Fibroblast of skin of scalp (primary cell): ENCODE data around the gene SGK2.
"Not testable (repeated sequence)": the region's sequence is repeated elsewhere in the genome, so short reads cannot be mapped to it uniquely, and the experiment has no call there.

Experiments used
- DNase-seq: peaks from one replicate; pipeline ENCODE4 v3.0.0-alpha.2; 2013

Gene SGK2

GRCh38 chr20:43603124-43603523 is 44.3 kb downstream of the SGK2 start:
- DNase-seq, result no peak

DNA sequence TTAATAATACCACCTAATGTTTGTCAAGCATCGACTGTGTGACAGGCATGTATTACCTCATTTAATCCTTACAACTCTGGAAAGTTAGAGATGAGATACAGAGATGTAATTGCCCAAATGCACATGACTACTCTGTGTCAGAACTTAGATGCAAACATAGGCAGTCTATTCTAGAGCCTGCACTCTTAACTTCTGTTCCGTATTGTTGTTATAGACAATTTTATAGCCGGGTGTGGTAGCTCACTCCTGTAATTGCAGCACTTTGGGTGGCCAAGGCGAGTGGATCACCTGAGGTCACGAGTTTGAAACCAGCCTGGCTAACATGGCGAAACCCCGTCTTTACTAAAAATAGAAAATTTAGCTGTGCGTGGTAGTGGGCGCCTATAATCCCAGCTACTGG is 46.9 kb downstream of the SGK2 start:
- DNase-seq, result no peak

DNA sequence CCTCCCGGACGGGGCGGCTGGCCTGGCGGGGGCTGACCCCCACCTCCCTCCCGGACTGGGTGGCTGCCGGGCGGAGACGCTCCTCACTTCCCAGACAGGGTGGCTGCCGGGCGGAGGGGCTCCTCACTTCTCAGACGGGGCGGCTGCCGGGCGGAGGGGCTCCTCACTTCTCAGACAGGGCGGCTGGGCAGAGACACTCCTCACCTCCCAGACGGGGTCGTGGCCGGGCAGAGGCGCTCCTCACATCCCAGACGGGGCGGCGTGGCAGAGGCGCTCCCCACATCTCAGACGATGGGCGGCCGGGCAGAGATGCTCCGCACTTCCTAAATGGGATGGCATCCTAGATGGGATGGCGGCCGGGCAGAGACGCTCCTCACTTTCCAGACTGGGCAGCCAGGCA is 48.5 kb downstream of the SGK2 start:
- DNase-seq, result not testable (repeated sequence)

DNA sequence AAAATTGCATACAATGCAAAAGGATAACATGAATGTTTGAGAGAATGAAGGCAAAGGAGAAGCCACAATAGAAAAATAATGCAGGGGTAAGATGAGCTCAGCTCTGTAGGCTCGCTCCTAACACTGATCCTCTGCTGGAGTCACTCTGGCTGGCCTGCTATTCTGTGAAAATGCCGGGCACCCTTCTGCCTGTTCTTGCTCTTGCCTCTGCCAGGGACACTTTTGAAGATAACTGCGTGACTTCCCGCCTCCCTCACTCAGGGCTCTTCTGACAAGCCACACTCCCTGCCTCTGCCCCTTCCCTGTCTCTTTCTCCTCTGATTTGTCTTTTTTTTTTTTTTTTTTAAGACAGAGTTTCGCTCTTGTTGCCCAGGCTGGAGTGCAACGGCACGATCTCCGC is 72.8 kb downstream of the SGK2 start:
- no peak for DNase-seq
